ENCODE results near the gene PRR12.
A peak's percentile ranks its signal among the peaks of the same experiment; 100 is the strongest.

The PRR12 gene

GRCh38 chr19:49662011-49662410 lies 71.0 kb downstream of the PRR12 start:
- H3K4me3 ChIP-seq (ENCODE audit: low read depth, low read length), result no peak overlapping the region
- no peak for TF ChIP-seq CTCF (IDR thresholded peaks at IDR 0.05; ENCODE audit: borderline replicate concordance, insufficient read depth, low read depth, low read length)

DNA sequence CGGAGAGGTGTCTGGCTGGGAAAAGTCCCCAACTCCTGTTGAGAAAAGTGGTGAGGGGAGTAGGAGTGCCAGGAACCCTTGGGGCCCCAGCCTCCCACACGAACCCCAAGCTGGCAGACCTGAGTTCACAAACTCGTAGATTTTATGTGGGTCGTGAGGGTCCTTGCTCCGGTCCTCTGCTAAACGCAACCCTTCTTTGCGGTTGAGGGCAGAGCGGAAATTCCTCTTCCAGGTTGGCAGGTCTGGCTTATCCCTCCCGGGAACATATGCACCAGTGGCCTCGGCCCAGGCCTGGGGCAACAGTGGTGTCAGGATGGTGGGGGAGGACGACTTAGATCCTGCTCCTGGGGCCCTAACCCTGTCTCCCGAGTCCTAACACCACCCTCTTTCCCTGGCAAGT lies 72.2 kb downstream of the PRR12 start:
- TF ChIP-seq CTCF (IDR thresholded peaks at IDR 0.05; ENCODE audit: borderline replicate concordance, insufficient read depth, low read depth, low read length), result no peak
- H3K4me3 ChIP-seq (ENCODE audit: low read depth, low read length), result no peak overlapping the region

DNA sequence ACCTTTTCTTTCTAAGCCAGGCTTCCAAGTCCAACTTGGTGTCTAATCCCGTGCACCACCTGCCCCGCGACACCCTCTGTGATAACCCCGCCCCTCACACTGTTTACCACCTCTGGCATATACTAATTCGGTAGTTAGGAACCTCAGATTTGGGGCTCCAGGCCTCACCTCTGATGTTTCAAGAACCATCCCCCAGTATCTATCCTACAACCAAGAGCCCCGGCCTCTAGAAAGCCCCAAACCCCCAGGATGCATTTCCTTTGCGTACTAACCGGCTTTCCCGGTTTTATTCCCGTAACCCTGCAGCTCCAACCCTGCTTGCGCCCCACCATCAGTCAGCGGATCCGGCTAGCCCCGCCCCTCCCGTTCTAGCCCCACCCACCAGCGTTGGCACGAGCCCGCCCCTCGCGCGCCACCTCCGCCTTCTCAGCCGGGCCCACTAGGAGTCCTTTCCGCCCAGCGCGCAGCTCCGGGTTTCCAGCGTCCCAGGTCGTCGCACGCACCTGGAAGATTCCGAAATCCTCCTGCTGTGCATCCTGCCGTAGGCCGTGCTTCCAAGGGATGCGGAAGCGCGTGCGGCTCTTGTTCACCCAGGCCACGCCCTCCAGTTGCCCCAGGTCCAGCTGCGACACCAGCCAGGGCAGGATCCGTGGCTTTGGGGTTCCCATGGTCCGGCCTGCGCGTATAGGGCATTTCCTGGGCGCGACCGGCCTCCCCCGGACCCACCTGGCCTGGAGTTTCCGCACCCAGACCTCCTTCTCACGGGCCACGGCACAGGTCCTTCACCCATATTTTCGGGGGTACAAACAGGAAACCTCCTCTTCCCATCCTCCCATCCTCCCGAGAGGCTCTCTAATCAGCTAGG lies 73.4 kb downstream of the PRR12 start:
- TF ChIP-seq CTCF (IDR thresholded peaks at IDR 0.05; ENCODE audit: borderline replicate concordance, insufficient read depth, low read depth, low read length), result no peak
- H3K4me3 ChIP-seq (ENCODE audit: low read depth, low read length), result peak overlapping the region; percentile 75

DNA sequence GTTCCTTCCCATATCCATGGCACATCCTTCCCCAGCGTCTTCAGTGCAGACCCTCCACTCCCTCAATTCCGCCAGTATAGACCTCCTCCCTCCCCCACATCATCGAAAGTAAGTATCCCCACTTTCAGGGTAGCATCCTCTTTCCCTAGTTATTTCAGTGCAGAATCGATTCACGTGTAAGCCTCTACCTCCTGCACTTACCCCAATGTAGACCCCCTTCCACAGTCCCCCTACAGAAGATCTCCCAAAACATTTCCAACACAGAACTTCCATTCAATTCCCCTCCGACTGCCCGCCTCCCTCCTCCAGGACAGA lies 74.0 kb downstream of the PRR12 start:
- H3K4me3 ChIP-seq (ENCODE audit: low read depth, low read length), result peak overlapping the region; percentile 75
- no peak for TF ChIP-seq CTCF (IDR thresholded peaks at IDR 0.05; ENCODE audit: borderline replicate concordance, insufficient read depth, low read depth, low read length)

DNA sequence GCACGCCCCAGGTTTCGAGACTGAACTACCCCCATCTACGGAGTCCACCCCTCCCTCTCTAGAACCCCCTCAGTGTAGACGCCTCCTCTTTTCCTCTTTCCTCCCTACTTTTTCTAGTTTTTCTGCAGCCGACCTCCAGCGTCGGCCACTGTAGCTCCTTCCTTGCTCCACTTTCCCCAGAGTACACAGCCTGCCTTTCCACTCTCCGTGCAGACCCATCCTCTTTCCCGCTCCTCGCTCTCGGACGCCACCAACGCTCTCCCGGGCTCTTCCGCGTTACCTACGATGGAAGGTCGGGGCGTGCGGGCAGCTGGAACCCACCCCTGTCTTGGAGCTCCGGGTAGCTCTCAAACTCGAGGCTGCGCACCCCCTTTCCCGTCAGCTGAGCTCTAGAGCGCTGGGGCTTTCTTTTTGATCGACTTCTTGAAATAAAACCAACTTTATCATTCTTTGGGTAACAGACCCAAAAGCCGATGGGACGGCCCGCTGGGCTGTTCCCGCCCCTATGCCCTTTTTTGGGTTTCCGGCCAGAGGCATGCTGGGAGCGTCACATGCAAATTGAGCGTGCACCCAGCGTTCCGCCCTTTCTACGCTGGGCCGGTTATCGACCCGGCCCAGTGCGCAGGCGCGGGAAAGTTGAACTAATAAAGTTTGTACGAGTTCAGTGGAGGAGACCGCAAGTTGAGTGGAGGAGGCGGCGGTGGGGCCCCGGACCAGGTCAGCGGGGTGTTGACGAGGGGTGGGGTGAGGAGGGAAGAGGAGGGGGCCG lies 74.6 kb downstream of the PRR12 start, which contains the start of the genes BCL2L12 and IRF3:
Gene BCL2L12 (plus strand): TSS at position 583 of the 769 bp plus-strand sequence. CDS start 760 bp downstream, outside the sequence.
Gene IRF3 (minus strand): TSS at position 507 of the 769 bp plus-strand sequence. CDS start 1,019 bp downstream, outside the sequence.
- TF ChIP-seq CTCF (IDR thresholded peaks at IDR 0.05; ENCODE audit: borderline replicate concordance, insufficient read depth, low read depth, low read length), result no peak

GRCh38 chr19:49666120-49666444 lies 75.1 kb downstream of the PRR12 start:
- peak overlapping the region; percentile 75 for H3K4me3 ChIP-seq (ENCODE audit: low read depth, low read length)
- no peak for TF ChIP-seq CTCF (IDR thresholded peaks at IDR 0.05; ENCODE audit: borderline replicate concordance, insufficient read depth, low read depth, low read length)

More for the DNA sequence above, 74.6 kb downstream of the PRR12 start, which contains the start of the genes BCL2L12 and IRF3:
- peak within 1 kb of the TSS; percentile 75 for H3K4me3 ChIP-seq (ENCODE audit: low read depth, low read length)
